ENCODE data around the gene MRPL58. TPM values are rescaled to one million over a fixed set of nuclear protein-coding genes. Genes with fewer than 3 reads are reported as not detected.
A peak's percentile ranks its signal among the peaks of the same experiment; 100 is the strongest.

Gene MRPL58
- total RNA-seq, 1 donor from 2014 or later: 23.8 TPM

- no peak for TF ChIP-seq EZH2 (IDR thresholded peaks at IDR 0.05; ENCODE audit: insufficient read depth, low read length)
- TF ChIP-seq, protein P1, sequence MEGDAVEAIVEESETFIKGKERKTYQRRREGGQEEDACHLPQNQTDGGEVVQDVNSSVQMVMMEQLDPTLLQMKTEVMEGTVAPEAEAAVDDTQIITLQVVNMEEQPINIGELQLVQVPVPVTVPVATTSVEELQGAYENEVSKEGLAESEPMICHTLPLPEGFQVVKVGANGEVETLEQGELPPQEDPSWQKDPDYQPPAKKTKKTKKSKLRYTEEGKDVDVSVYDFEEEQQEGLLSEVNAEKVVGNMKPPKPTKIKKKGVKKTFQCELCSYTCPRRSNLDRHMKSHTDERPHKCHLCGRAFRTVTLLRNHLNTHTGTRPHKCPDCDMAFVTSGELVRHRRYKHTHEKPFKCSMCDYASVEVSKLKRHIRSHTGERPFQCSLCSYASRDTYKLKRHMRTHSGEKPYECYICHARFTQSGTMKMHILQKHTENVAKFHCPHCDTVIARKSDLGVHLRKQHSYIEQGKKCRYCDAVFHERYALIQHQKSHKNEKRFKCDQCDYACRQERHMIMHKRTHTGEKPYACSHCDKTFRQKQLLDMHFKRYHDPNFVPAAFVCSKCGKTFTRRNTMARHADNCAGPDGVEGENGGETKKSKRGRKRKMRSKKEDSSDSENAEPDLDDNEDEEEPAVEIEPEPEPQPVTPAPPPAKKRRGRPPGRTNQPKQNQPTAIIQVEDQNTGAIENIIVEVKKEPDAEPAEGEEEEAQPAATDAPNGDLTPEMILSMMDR (IDR thresholded peaks at IDR 0.05; ENCODE audit: insufficient read depth, low read depth, low read length): no peak
- H3K9ac ChIP-seq (ENCODE audit: low read length): no peak overlapping the region
- no peak for FAIRE-seq
- Mint-ChIP-seq H3K27ac (ENCODE audit: unreplicated experiment) (peak overlapping the region; percentile 5), H3K4me3 (ENCODE audit: unreplicated experiment) (peak overlapping the region; percentile 14), H3K9me3 (ENCODE audit: unreplicated experiment) (no peaks in the 10 kb centered on the region), H3K4me1 (ENCODE audit: low read depth, unreplicated experiment) (peaks cover 5% of the 10 kb centered on the region), H3K36me3 (ENCODE audit: low read depth, unreplicated experiment) (no peaks in the 10 kb centered on the region), H3K27me3 (ENCODE audit: low read depth, unreplicated experiment) (peaks cover 39% of the 10 kb centered on the region)
- DNase-seq (ENCODE audit: low read depth): no peak
- H3K4me3 ChIP-seq (ENCODE audit: insufficient read depth, low read depth, low read length): no peak overlapping the region
- H3K27ac ChIP-seq (ENCODE audit: low read depth, low read length): no peak overlapping the region
- H3K9me3 ChIP-seq (ENCODE audit: insufficient read depth, low read depth, low read length): no peaks in the 10 kb centered on the region
- no peaks in the 10 kb centered on the region for H4K20me1 ChIP-seq (ENCODE audit: insufficient read depth, low read length)
- no peaks in the 10 kb centered on the region for H3K79me2 ChIP-seq (ENCODE audit: insufficient read depth, low read length)
- H2AFZ ChIP-seq (ENCODE audit: low read depth, low read length): no peak overlapping the region
- H3K36me3 ChIP-seq (ENCODE audit: insufficient read depth, low read length): no peaks in the 10 kb centered on the region
- peaks cover 14% of the 10 kb centered on the region for H3K4me1 ChIP-seq (ENCODE audit: insufficient read depth, low read length)
- no peak overlapping the region for H3K4me2 ChIP-seq (ENCODE audit: low read length)
- H3K27me3 ChIP-seq (ENCODE audit: insufficient read depth, low read length): peaks cover 10% of the 10 kb centered on the region
These were observed 34.7 kb upstream of the MRPL58 start for GRCh38 chr17:74977802-74978201.

DNA sequence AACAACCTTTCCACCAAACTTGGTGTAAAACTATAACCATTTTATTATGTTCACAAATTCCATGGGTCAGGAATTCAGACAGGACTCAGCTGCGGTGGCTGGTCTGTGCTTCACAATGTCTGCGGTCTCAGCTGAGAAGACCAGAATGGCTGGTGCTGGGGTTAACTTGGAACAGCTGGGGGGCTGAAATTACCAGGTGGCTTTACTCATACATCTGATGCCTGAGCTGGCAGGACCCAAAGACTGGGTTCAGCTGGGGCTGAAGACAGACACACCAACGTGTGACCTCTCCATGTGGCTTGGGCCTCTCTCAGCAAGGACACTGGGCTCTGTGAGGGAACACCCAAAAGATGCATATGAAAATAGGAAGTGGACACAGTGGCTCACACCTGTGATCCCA lies 34.2 kb upstream of the MRPL58 start:
- Histone ChIP-seq H3K79me2 (ENCODE audit: insufficient read depth, low read length) (no peaks in the 10 kb centered on the region), H3K27me3 (ENCODE audit: insufficient read depth, low read length) (peaks cover 5% of the 10 kb centered on the region), H3K36me3 (ENCODE audit: insufficient read depth, low read length) (no peaks in the 10 kb centered on the region), H3K9me3 (ENCODE audit: insufficient read depth, low read depth, low read length) (no peaks in the 10 kb centered on the region), H3K4me2 (ENCODE audit: low read length) (no peak overlapping the region), H3K9ac (ENCODE audit: low read length) (no peak overlapping the region), H3K27ac (ENCODE audit: low read depth, low read length) (no peak overlapping the region), H3K4me1 (ENCODE audit: insufficient read depth, low read length) (peaks cover 14% of the 10 kb centered on the region), H4K20me1 (ENCODE audit: insufficient read depth, low read length) (no peaks in the 10 kb centered on the region), H3K4me3 (ENCODE audit: insufficient read depth, low read depth, low read length) (no peak overlapping the region), H2AFZ (ENCODE audit: low read depth, low read length) (no peak overlapping the region)
- H3K27me3 Mint-ChIP-seq (ENCODE audit: low read depth, unreplicated experiment): peaks cover 35% of the 10 kb centered on the region
- DNase-seq (ENCODE audit: low read depth): no peak
- H3K36me3 Mint-ChIP-seq (ENCODE audit: low read depth, unreplicated experiment): no peaks in the 10 kb centered on the region
- FAIRE-seq: no peak
- TF ChIP-seq, protein P1 (IDR thresholded peaks at IDR 0.05; ENCODE audit: insufficient read depth, low read depth, low read length): no peak
- TF ChIP-seq EZH2 (IDR thresholded peaks at IDR 0.05; ENCODE audit: insufficient read depth, low read length): no peak
- H3K4me3 Mint-ChIP-seq (ENCODE audit: unreplicated experiment): no peak overlapping the region
- H3K9me3 Mint-ChIP-seq (ENCODE audit: unreplicated experiment): no peaks in the 10 kb centered on the region
- no peak overlapping the region for H3K27ac Mint-ChIP-seq (ENCODE audit: unreplicated experiment)
- H3K4me1 Mint-ChIP-seq (ENCODE audit: low read depth, unreplicated experiment): peaks cover 5% of the 10 kb centered on the region

DNA sequence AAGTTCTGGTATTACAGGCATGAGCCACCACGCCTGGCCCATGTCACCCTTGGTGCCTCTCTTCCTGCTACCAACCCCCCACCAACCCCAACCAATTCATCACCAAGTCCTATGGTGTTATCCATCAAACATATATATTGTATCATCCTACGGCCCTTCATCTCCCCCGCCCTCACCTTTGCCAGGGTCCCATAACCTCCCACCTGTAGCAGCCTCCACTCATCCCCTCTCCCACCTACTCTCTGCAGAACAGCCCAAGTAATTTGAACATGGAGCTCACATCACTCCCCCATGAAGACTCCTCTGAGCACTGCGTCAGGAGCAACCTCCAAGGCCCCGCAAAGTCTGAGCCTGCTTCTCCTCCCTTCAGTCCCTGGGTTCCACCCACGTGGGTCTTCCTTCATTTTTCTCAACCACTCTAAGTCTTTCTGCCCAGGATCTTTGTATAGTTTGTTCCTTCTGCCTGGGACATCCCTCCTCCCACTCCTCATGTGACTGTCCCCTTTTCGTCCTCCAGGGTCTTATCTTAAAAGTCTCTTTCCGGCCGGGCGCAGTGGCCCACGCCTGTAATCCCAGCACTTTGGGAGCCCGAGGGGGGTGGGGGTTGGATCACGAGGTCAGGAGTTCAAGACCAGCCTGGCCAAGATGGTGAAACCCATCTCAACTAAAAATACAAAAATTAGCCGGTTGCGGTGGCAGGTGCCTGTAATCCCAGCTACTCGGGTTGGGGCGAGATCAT lies 32.9 kb upstream of the MRPL58 start:
- DNase-seq (ENCODE audit: low read depth): no peak
- Histone ChIP-seq H2AFZ (ENCODE audit: low read depth, low read length) (no peak overlapping the region), H3K27me3 (ENCODE audit: insufficient read depth, low read length) (no peaks in the 10 kb centered on the region), H3K27ac (ENCODE audit: low read depth, low read length) (no peak overlapping the region), H3K9ac (ENCODE audit: low read length) (no peak overlapping the region), H3K79me2 (ENCODE audit: insufficient read depth, low read length) (no peaks in the 10 kb centered on the region), H3K9me3 (ENCODE audit: insufficient read depth, low read depth, low read length) (no peaks in the 10 kb centered on the region), H3K4me2 (ENCODE audit: low read length) (no peak overlapping the region), H3K36me3 (ENCODE audit: insufficient read depth, low read length) (no peaks in the 10 kb centered on the region), H3K4me1 (ENCODE audit: insufficient read depth, low read length) (peaks cover 14% of the 10 kb centered on the region), H4K20me1 (ENCODE audit: insufficient read depth, low read length) (no peaks in the 10 kb centered on the region), H3K4me3 (ENCODE audit: insufficient read depth, low read depth, low read length) (no peak overlapping the region)
- Mint-ChIP-seq H3K4me3 (ENCODE audit: unreplicated experiment) (peak overlapping the region; percentile 29), H3K9me3 (ENCODE audit: unreplicated experiment) (no peaks in the 10 kb centered on the region), H3K27ac (ENCODE audit: unreplicated experiment) (no peak overlapping the region), H3K4me1 (ENCODE audit: low read depth, unreplicated experiment) (peaks cover 5% of the 10 kb centered on the region), H3K27me3 (ENCODE audit: low read depth, unreplicated experiment) (peaks cover 22% of the 10 kb centered on the region), H3K36me3 (ENCODE audit: low read depth, unreplicated experiment) (no peaks in the 10 kb centered on the region)
- no peak for FAIRE-seq
- no peak for TF ChIP-seq EZH2 (IDR thresholded peaks at IDR 0.05; ENCODE audit: insufficient read depth, low read length)
- TF ChIP-seq, protein P1 (IDR thresholded peaks at IDR 0.05; ENCODE audit: insufficient read depth, low read depth, low read length): no peak

Data from astrocyte (in vitro differentiated cells and primary cell).